ENCODE data around the gene CEP104.

DNA sequence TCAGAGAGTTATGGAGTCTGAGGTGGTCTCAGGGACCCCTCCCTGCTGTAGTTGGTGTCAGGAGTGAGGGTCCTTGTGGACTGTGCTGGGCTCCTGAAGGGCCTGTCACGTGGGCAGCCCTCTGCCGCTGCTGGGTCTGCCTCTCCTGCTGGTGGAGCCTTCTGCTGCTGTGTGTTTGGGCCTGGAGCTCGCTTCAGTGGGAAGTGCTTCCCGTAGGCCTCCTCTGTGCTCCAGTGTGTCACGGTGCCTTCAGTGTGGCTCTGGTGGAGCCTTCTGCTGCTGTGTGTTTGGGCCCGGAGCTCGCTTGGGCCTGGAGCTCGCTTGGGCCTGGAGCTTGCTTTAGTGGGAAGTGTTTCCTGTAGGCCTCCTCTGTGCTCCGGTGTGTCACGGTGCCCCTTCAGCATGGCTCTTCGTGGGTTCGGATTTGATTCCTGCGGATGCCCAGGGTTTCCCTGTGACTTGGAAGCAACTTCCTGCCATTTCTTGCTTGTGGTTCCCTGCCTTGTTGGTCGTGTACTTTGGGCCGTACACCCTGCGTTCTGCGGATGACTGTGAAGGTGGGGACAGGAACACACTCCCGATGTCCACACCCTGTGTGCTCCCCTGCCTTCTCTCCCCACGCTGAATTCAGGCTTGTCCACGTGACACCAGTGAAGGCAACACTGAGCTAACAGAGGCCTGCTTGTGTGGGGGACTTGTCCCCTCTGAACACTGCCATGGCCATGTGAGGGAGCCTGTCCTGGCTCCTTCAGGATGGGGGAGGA lies 23.6 kb upstream of the CEP104 start:
- TF ChIP-seq, protein P1, sequence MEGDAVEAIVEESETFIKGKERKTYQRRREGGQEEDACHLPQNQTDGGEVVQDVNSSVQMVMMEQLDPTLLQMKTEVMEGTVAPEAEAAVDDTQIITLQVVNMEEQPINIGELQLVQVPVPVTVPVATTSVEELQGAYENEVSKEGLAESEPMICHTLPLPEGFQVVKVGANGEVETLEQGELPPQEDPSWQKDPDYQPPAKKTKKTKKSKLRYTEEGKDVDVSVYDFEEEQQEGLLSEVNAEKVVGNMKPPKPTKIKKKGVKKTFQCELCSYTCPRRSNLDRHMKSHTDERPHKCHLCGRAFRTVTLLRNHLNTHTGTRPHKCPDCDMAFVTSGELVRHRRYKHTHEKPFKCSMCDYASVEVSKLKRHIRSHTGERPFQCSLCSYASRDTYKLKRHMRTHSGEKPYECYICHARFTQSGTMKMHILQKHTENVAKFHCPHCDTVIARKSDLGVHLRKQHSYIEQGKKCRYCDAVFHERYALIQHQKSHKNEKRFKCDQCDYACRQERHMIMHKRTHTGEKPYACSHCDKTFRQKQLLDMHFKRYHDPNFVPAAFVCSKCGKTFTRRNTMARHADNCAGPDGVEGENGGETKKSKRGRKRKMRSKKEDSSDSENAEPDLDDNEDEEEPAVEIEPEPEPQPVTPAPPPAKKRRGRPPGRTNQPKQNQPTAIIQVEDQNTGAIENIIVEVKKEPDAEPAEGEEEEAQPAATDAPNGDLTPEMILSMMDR (IDR thresholded peaks at IDR 0.05; ENCODE audit: poor library complexity): no peak
- no peak for TF ChIP-seq EZH2 (IDR thresholded peaks at IDR 0.05; ENCODE audit: borderline replicate concordance)
- TF ChIP-seq EZH2phosphoT487 (IDR thresholded peaks at IDR 0.05; ENCODE audit: low read depth, severe bottlenecking, unreplicated experiment): no peak
